DMS 273 (cell line): ENCODE results near the gene FGGY.
"Not testable (repeated sequence)": the region's sequence is repeated elsewhere in the genome, so short reads cannot be mapped to it uniquely, and the experiment has no call there.

ENCODE experiments used
- DNase-seq: peaks from one replicate; lab custom pipeline; 2025; ENCODE audit not compliant: unreplicated experiment; lab: John Stamatoyannopoulos, UW

Gene FGGY

DNA sequence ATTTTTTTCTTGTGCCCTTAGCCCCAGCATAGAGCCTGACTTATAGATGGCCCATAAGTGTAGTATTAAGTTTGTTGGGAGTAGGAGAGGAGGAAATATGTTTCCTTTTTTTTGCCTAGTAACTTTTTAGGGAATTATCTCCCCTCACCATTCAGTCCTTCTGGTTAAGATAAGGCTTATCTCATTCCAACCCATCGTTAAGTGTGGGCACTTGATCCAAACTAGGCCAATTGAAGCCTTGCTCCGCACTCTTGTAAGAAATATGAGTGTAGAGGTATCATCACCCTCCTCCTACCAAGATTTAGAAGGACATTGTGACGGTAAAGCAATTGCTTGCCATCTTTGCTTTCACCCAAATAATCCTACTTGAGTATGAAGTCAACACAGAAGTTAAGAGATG, 8.8 kb upstream of the FGGY start:
- DNase-seq: no peak

DNA sequence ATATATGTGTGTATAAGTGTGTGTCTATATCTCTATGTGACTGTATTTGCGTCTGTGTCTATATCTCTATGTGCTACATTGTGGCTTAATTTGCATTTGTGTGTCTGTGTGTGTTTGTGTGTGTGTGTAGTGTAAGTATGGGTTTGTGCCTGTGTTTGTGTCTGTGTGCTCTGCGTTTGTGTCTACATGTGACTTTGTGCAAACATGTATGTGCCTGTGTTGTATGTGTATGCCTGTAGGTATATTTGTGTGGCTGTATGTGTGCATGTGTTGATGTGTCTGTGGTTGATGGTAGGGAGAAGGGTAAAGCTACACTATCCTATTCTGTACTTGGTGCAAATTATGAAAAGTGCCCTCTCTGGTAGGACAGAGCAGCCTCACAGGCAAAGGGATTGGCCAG, 7.3 kb upstream of the FGGY start:
- no peak for DNase-seq

DNA sequence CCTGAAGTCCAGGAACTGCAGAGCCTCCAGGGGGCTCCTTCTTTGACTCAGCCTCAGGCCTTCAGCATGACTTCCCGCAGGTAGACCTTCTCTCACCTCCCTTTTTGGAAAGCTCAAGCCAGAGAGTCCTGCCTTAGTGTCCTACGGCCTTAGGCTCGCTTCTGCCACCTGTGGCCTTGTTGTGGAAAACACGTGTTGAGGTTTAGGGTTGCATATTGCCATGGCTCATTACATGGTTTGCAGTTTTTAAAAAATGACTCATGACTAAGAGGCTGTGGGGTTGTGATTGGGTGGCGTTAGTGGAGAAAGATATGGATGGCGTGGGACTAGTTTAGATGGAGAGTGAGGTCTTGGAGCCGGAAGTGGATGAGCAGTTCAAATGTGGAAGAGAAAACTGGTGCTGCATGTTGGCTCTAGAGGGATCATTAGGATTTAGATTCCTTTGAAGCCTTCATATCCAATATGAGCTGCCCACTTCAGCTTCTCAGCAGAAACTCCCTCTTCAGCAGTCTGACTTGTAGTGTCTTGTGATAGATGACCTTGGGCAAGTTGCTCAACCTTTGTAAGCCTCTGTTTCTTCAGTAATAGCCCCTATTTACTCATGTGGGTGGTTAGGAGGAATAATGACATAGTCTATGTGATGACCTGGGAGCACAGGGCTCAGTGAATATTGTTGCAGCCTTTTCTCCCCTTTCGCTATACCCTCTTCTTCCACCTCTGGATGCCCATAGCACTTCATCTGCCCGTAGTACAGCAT, 6.5 kb upstream of the FGGY start:
- peak; percentile 82 for DNase-seq

DNA sequence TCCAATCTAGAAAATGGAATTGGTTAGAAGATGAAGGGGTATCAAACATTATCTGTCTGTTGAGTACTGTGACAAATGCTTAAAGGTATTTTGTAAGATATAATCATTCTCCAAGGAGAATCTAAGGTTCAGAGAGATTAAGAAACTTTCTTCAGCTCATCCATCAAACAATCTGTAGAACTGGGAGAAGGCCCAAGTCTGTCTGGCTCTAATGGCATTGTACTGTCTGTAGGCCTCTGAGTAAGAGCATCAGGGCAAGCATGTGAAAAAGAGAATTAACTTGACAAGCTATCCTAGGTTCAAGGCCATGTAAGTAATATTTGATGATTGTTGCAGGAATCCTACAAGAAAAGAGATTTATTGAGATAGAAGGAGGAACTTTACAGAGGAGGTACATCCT, 5.3 kb upstream of the FGGY start:
- no peak for DNase-seq

DNA sequence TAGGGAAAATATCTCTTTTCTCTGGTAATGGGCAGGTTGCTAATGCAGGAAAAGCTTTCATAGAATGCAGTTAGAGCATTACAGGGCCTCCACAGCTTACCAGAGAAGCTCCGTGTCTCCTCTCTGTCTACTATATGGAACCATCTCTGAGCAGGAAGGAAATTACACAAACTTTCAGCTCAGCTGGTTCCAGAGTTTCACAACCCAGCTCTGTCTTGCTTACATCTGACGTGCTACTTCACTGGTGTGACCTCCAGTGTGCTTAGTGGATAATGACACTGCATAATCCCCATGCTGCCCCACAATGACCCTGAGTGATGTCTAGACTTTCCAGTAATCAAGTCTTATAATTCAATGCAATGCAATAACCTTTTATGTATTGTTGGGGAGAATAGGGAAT, 4.3 kb upstream of the FGGY start:
- no peak for DNase-seq

DNA sequence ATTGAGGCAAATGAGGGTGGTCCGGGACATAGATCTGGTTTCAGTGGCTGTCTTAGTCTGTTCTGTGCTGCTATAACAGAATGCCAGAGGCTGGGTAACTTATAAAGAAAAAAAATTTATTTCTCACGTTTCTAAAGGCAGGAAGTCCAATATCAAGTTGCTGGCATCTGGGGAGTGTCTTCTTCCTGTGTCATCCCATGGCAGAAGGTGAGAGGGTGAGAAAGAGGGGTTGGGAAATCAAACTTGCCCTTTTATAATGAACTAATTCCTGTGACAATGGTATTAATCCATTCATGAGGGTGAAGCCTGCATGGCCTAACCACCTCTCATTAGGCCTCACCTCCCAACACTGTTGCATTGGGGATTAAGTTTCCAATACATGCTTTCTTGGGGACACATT, 3.7 kb upstream of the FGGY start:
- no peak for DNase-seq

DNA sequence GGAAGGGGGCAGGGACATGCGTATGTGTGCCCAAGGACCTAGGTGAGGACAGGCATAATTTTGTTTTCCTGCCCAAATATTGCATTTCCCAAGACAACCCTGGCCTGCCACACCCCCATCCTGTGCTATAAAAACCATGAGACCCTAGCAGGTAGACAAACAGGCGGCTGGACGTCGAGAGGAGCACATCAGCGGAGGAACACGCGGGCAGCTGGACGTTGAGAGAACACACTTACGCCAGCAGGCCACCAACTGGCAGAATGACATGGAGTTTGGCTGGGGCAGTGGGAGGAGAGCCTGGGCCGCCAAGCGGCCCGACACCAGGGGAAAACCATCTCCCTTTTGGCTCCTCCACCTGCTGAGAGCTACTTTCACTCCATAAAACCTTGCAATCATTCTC, 3.0 kb upstream of the FGGY start:
- DNase-seq: no peak

DNA sequence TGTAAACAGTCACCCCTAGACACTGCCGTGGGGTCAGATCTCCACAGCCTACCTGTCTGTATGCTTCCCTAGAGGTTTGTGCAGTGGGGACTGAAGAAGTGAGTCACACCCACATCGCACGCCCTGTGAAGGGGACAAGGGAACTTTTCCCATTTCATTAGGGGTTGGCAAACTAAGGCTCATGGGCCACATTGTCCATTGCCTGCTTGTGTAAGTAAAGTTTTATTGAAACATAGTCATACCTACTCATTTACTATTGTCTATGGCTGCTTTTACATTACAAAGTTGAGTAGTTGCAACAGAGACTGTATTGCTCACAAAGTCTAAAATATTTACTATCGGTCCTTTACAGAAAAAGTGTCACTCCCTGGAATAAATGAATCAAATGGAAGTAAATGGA, 2.5 kb upstream of the FGGY start:
- DNase-seq: no peak

DNA sequence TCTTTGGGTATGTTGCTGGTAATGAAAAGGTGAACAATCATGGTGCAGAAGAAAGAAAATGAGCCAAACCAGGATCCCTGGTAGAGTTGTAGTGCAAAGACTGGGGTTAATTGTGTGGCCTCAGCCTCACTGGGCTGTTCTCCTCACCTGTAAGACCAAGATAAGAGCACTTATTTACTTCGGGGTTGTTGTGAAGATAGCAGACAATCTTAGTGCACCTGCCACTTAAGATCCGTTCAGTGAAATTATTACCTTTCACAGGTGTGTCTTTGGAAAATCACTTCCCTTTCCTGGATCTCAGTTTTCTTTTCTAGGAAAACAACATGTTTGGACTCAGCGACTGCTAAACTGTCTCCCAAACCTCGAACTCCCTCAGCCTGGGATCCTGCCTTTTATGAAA, 1.3 kb upstream of the FGGY start:
- no peak for DNase-seq

DNA sequence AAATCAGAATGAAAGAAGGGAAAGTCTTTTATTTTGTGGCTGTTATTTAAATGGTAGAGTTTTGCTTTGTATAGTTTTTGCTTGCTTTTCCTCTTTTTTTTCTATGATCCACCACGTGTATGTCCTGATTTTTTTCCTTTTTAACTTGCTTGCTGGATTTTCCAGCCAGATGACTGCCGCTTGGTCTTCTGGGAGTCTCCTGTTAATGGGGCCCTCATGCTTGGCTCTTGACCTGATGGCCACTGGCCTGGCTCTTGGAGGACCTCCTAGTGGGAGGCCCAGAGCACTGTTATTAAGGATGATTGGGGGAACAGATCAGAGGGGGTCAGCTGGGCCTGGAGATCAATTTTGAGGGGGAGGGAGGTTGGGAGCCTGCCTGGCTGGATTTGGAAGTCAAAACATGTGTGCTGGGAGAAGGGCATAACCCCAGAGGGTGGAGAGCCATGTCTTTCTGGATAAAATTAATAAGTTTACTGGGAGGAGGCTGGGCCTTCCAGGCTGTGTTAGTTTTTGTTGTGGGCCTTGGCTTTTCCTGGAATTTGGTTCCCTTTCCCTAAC, 1.2 kb downstream of the FGGY start:
- peak; percentile 21 for DNase-seq

DNA sequence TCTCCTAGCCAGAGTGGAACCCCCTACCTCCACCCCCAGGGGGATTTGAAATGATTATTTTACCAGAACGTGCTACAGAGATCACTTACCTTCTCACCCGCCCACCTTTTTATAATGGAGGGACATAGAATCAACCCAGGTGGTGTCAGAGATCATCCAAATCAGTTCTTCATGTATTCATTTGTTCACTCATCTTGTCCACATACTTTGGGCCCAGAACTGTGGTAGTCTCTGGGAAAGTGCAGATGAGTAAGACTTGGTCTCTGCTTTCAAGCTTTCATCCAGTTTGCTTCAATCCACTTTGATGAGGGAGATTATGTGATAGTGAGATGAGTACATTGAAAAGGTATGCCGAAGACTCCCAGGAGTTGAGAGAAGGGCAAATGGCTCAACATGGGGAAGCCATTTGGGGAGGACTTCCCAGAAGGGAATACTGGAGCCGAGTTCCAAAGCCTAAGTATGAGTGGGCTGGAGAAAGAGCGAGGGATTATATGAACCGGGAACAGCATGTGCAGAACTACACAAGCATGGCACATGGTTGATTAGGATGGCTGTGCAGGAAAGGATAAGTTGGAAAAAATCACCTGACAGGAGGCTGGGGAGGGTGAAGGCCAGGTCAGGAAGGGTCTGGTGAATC, 1.9 kb downstream of the FGGY start:
- DNase-seq: peak; percentile 29

DNA sequence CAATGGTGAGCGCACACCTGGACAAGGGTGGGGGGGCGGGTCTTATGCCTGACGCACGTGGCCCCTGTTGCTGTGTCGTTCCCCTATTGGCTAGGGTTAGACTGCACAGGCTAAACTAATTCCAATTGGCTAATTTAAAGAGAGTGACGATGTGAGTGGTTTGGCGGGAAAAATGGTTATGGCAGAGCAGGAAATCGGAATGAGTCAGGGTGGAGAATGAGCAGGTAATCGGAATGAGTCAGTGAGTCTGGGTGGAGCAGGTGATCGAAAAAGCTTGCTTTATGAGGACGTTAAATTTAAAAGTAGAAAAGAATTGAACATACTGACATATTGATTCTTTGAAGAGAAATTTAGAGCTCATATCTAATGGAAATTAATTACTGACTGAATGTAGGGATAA, 2.8 kb downstream of the FGGY start:
- not testable (repeated sequence) for DNase-seq

DNA sequence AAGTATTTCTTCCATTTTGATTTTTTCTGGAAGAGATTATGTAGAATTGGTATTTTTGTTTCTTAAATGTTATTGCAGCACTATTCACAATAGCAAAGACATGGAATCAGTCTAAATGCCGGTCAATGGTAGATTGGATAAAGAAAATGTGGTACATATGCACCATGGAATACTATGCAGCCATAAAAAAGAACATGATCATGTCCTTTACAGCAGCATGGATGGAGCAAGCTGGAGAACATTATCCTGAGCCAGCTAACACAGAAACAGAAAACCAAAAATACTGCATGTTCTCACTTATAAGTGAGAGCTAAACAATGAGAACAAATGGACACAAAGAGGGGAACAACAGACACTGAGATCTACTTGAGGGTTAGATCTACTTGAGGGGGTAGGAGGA, 5.4 kb downstream of the FGGY start:
- DNase-seq: no peak

DNA sequence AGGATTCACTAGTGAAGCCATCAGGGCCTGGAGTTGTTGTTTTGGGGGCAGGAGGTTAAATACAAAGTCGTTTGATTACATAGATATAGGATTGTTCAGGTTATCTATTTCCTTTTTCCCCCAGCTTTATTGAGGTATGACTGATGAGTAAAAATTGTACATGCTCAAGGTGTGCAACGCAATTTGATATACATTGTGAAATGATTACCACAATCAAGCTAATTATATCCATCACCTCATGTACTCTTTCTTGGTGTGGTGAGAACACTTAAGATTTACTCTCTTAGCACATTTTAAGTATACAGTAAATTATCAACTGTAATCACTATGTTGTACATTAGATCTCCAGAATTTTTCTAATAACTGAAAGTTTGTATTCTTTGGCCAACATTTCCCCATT, 6.0 kb downstream of the FGGY start:
- DNase-seq: no peak

DNA sequence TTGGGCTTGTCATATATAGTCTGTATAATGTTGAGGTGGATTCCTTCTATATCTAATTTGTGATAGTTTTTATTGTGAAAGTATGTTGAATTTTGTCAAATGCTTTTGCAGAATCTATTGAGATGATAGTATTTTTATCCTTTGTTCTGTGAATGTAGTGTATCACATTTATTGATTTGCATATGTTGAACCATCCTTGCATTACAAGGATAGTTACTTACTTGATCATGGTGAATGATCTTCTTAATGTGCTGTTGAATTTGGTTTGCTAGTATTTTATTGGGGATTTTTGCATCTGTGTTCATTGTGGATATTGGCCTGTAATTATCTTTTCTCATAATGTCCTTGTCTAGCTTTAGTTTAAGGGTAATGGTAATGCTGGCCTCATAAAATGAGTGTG, 8.3 kb downstream of the FGGY start:
- no peak for DNase-seq

DNA sequence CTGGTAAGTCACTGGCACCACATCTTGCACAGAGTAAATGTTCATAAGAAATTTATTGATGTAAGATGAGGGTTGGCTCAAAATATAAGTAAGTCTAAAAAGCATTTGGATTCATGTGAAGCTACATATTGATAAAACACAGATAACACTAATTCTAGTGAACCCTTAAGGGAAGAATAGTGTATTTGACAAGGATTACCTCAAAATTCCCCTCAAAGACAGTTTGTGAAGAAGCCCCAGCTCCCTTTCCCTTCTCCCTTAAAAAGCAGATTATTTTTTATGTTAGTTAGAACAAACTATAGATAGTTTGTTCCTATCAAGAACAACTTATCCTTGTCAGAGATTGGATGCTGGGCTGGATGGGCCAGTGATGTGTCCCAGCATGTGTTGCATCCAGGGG, 10.7 kb downstream of the FGGY start:
- DNase-seq: no peak

DNA sequence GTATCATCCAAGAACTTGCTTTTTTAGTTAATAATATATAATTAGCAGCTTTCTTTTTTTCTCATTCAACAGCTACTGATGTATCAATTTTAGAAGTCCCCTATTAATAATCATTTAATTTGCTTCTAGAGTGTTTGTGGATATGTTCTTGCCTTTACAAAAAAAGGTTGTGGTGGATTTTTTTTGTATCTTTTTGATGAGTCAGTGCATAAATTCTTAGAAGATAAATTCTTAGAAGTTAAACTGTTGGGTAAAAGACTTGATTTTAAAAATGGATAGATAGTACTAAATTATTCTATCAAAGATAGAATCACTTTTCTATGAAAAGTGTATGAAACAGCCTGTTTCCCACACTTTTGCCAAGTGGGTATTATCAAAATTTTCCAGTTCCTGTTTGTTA, 11.9 kb downstream of the FGGY start:
- no peak for DNase-seq

DNA sequence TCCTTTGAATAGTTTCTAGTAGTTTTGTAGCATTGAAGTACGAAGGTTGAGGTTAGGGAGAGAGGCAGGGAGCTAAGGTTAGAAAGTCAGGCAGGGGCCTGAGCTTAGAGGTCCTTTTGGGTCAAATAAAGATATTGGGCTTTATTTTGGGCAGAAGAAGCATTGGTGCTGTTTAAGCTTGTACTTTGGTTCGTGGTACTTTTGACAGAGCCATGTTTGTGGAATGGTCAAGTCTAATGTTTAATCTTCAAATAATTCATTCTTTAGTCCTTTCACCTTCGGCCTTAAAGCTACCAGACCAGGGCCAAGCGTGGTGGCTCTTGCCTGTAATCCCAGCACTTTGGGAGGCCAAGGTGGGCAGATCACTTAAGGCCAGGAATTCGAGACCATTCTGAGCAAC, 12.5 kb downstream of the FGGY start:
- peak; percentile 41 for DNase-seq

DNA sequence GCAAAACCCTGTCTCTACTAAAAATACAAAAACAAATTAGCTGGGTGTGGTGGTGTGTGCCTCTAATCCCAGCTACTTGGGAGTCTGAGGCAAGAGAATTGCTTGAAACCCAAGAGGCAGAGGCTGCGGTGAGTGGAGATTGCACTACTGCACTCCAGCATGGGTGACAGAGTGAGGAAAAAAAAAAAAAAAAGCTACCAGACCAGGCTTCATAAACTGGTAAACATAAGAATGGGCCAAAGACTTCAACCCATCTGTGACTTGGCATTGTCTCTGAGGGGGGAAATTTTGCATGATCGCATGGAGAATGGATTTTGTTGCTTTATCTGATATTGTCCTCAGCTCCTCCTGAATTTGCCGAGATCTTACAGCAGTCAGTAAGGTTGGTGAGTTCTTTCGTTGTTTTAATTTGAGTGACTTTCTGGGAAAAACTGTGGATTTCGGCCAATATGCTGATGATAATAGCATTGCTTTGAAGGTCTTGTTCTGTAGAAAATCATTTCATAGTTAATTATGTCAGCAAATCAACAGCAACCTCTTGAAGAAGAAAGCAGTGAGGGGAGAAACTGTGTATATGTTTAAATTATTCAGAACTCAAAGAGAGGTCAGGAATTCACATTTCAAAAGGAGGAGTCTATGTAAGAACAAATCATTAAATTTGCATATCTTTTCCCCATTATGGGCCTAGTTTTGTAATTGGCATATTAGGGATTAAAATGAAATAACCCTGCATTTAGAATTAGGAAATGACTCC, 13.1 kb downstream of the FGGY start:
- peak; percentile 69 for DNase-seq

DNA sequence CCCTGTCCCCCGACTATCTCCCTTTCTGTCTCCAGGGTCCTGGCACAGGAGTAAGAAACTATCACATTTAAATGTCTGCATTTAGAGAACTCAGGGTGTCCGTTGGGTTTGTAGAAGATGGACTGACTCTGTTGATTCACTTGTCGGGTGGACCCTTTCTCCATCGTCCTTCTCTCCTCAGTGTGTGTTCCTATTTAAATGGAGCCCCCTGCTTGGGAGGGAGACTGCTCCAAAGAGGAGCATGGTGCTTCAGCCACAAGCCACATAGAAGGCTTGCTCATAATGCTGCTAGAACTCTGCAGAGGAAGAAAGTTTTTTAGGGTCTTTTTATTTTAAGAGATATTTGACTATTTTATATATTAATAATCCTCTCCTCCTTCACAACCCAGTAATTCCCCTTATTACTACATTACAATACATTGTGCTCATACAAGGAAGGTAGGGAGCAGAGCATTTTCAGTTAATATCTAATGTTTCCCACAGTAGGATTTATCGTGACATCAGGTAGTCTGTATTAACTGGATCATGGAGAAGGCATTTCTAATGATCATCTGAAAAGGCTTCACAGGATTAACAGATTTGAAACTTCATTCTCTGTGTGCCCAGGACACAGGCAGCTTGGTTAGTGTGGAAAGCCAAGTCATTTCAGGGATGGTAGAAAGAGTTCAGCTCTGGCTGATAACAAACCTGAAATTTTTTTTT, 13.8 kb downstream of the FGGY start:
- peak; percentile 54 for DNase-seq

DNA sequence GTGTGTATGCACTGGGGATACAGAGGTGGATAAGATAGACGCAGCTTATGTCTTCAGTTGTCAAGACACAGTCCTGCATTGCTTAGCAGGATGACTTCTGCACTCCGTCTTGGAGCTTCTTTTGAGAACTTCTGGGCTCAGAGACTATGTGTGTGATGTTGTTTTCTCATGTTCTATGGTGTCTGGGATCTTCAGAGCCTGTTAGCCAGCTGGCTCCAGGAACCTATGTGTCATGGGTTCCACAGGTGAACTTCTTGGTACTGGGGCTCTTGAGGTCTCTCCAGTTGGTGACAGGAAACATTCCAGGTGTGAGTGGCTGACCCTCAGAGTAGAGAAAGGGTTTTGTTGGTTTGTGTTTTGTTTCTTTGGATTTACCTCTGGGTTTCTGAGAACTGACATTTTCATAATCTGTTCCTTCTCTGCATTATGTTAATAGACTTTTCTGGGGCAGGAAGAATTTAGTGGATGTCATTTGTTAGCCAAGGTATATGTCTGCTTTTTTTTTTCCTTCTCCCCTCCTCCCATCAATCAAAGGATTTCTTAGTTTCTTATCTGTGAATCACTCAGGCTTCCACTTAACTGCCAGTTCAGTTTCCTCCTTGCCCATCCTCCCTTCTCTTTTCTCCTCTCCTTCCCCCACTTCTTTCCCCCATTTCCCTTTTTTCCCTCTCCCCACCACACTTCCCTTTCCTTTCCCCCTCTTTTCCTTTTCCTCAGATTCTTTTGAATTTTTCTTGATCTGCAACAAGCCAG, 18.1 kb downstream of the FGGY start:
- no peak for DNase-seq
